Stimulated activated CD4-positive, alpha-beta T cell treated with anti-CD3 and anti-CD28 coated beads, TNF-alpha, amount 100 ng/mL, for 1 hour (primary cell): ENCODE results near the gene MAPK13.
"Not testable (repeated sequence)": the region's sequence is repeated elsewhere in the genome, so short reads cannot be mapped to it uniquely, and the experiment has no call there.

Source experiments
- DNase-seq, 3 donors: peaks; one replicate each; pipeline ENCODE4 v3.0.0-alpha.2; 2020; ENCODE audit warnings: low read depth in 3 of 3, low spot score in 1 of 3

Gene MAPK13

DNA sequence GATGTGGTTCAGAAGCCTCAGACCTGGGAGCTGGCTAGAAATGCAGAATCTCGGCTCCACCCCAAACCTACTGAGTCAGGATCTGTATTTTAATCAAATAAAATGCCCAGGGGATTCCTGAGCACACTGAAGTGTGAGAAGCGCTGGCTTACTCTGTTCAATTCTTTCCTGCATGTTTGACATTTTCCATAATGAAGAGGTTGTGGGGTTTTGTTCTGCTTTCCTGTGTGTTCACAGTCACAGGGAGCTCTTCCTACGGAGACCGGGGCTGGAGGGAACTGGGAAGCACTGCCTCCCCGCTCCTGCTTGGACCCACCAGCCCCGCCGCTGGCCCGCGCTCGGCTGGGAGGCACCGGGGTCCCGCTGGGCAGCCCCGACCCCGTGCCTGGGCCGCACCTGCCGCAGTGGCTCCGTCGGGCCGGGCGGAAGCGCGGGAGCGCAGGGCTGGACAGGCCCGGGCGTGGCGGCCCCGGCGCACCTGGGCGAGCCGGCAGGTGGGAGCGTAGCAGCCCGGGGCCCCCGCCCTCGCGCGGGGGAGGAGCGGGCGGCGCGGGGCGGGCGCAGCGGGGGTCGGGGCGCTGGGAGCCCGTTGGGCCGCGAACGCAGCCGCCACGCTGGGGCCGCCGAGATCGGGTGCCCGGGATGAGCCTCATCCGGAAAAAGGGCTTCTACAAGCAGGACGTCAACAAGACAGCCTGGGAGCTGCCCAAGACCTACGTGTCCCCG lies at the start of gene MAPK13:
MAPK13 (plus strand) TSS at position 573 of the 726 bp plus-strand sequence; CDS start at position 643, 70 bp downstream.
- peak in 1 of 3 donors; percentile 22 for DNase-seq

DNA sequence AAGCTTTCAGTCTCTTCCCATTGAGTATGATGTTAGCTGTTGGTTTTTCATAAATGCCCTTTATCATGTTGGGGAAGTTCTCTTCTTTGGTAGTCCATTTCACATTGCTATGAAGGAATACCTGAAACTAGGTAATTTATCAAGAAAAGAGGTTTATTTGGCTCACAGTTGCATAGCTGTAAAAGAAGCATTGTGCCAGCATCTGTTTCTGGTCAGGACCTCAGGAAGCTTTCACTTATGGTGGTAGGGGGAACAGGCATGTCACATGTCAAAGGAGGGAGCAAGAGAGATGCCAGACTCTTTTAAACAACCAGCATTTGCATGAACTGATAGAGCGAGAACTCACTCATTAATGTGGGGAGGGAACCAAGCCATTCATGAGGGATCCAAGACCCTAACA lies 48.0 kb upstream of the MAPK13 start:
- no peak for DNase-seq

DNA sequence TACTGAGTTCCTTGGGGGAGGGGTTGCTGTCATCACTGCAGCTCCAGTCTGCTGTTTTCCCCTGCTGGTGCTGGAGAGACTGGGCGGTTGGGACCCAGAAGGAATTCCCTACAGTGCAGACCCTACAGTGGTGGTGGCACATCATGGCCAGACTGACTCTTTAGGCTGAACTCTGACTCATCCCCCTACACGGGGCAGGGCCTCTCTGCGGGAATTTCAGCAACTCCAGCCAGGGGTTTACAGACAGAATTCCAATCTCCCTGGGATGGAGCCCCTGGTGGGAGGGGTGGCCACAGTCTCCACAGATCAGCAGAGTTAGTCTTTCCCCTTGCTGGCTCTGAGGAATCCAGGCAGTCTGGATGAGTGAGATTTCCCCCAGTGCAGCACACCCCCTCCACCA lies 46.9 kb upstream of the MAPK13 start:
- no peak for DNase-seq

DNA sequence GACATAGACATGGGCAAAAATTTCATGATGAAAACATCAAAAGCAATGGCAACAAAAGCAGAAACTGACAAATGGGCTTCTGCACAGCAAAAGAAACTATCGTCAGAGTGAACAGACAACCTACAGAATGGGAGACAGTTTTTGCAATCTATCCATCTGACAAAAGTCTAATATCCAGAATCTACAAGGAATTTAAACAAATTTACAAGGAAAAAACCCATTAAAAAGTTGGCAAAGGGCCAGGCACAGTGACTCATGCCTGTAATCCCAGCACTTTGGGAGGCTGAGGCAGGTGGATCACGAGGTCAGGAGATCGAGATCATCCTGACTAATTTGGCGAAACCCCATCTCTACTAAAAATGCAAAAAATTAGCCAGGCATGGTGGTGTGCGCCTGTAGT lies 42.1 kb upstream of the MAPK13 start:
- DNase-seq, result not testable (repeated sequence)

DNA sequence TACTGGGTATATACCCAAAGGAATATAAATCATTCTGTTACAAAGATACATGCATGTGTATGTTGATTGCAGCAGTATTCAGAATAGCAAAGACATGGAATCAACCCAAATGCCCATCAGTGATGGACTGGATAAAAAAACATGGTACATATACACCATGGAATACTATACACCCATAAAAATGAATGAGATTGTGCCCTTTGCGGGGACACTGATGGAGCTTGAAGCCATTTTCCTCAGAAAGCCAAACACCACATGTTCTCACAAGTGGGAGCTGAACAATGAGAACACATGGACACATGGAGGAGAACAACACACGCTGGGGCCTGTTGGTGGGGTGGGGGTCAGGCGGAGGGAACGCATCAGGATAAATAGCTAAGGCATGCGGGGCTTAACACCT lies 41.3 kb upstream of the MAPK13 start:
- DNase-seq, result no peak

DNA sequence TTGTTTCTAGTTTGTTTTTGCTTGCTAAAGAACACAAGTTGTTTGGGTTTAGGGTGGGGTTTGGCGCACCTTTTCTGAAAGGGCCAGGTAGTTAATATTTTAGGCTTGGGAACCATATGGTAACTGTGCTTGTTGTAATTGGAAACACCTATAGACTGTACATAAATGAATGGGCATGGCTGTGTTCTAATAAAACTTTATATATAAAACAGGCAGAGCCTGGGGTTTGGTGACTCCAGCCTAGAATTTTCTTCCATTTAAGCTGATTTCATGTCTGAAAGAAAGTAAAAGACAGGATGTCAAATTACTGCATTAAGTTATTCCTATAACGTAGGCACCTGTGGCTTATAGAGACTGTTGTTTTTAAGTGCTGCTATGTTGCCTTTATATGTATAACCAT lies 36.1 kb upstream of the MAPK13 start:
- DNase-seq, result no peak

DNA sequence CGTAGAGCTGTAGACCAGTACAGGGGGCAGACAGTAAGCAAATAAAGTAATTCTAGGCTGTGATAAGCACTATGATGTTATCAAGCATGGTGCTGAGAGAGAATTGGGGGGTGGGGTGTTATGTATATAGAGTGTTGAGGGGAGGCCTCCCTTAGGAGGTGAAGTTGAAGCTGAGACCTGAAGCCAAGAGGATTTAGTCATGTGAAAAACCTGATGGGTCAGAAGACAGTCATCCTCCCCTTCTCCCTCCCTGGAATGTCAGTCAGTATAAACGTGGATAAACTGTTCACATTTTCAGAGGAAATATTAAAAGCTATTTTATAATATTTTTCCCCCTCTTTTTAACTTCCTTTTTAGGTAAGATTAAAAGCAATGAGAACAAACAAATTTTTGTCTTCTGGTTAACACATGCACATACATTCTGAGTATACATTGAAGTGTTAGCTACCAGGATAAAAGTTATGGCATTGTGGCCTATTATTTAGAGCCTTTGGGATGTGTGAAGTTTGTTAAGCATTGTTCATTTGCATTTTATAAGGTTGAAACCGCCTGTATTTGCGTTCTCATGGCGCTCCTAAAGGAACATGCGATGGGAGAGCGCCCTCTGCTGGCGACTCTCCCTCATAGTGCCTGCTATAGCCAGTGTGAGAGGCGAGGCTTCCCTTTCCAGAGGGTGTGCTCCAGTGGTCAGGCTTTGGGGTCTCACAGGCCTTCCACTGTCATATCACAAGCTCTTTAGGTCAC lies 35.4 kb upstream of the MAPK13 start:
- DNase-seq, result peak; percentile 57 to 77 (median 64)

DNA sequence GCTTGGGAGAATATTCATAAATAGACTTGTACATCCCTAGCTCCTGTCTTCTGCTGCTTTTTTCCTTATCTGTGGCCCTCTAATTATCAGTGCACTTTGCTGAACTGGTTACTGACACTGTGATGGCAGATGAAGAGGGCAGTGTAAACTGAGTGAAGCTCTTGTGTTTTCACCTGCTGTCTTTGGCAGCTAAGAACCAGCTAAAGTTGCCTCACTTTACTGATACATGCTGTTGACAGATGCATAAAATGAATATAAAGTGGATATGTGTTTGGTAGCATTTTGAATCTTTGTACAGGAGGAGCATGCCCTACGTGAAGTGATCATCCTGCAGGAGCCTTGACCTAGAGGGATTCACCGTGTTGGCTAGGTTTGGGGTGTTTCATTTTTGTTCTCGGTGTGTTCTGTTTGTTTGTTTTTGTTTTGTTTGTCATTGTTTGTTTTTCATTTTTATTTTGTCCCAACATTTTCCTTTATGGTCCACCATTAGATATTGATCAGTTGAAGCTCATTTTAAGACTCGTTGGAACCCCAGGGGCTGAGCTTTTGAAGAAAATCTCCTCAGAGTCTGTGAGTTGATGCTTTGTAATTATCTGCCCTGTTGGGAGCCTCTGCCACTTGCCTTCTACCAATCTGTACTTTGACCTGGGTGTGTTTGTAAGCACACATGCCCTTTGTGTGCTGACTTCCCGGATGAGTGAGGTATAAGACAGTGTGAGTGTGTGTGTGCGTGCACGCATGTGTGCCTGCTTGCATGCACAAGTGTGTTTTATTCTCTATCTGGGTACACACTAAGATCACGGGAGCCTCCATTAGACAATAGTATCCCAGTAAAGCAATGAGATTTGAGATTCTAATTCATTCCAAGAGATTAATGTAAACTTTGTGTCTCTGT lies 34.6 kb upstream of the MAPK13 start:
- no peak for DNase-seq

DNA sequence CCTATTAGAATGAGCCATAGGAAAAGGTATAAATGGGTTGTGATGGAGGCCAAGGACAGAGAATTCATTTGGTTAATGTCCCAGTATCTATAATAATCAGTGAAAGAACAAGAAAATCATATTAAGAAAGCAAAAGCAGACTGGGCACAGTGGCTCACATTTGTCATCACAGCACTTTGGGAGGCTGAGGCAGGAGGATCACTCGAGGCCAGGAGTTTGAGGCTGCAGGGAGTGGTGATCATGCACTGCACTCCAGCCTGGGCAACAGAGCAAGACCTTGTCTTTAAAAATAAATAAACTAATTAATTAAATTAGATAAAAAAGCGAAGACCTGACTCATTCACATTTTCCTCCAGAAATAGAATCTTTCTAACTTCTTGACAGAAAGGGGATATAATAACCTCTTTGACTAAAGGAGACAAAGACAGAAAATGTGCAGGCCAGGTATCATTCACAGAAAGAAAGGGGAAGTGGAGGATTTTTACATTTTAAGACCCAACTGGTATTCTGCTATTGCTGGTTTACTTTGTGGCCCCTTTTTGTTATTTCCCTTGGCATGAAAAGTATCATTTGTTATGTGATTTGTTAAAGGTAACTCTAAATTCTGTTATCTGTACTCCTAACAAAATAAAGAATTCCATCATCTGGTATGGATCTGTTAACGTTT lies 31.9 kb upstream of the MAPK13 start:
- no peak for DNase-seq

DNA sequence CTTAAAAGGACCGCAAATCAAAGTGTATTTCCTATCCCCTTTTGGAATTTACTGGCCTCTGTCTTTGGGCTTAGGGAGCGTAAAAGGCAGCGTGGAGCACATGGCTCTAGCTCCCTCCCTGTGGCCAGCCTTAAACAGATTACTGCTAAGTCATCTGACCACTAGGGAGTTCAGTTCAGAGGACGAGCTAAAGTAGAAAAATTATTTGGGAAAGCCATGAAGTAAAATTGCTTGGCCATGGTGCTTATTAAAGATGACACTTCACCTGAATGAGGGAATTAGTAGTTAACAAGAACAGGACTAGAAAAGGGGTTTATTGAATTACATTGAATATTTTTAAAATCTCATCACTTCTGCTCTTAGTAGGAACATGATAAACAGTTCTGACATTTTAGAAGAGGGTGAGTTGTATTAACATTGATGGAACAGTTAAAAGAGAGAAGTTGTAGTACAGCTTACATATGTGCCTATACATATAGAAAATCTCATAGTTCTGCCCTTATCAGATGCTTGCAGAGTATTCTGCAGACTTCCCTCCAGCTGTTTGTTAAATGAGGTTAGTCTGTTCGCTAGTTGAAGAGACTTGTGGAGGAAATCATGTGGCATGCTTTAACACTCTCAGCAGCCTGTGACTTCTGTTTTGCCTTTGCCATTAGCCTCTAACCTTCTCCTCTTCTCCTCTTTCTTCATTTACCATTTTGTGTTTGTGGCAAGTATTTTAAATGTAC lies 31.2 kb upstream of the MAPK13 start:
- DNase-seq, result no peak

DNA sequence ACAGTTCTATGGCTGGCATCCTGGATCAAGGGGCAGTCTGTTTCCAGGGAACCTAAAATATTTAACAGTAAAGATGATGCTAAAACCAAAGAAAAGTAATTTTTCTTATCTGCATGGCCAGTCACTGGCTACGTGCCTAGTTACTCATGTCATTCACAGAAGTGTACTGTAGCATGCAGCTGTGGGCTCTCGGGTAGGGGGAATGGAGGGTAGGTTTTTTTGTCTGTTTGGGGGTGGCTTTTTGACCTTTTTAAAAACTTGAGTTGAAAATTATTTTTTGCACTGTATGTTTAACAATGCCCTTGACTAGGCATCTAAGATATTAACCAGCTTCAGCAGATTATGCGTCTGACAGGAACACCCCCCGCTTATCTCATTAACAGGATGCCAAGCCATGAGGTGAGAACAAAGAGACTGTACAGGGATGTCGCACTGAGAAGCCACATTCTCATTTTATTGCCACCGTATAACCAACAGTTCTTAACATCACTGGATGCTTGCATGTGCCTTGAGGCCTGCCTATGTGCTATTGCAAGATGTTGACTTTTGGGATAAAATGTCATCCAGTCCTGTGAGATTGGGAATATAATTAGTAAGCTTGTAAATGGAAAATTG lies 30.3 kb upstream of the MAPK13 start:
- DNase-seq, result no peak

DNA sequence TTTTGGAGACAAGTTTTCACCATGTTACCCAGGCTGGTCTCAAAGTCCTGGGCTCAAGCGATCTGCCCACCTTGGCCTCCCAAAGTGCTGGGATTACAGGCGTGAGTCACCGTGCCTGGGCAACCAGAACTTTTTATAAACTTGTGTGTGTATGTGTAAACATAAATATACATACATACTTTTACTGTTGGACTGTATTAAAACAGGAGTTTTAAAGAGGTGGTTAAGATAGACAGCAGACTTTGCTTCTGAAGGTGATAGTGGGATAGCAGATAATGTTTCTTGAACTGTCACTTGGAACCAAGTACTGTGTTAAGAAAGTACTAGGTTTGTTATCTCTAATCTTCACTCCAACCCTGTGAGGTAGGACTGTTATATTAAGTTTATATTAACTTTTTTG lies 28.6 kb upstream of the MAPK13 start:
- DNase-seq, result no peak

DNA sequence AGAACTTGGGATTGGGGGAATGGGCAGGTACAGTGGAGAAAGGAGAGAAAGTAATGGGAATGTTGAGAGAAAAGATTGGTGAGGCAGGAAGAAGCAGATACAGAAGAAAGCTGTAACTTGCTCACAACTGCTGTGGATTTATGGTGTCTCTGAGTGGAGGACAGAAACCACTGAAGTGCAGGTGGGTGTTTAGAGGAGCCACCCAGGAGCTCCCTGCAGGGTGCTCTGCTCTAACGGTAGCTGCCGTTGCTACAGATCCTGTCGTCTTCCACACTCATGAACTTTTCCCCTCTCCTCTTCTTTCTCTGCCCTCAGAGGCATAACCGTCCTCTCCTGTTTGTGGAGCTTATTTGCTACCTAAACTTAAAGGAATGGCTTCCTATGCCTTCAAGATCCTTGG lies 27.5 kb upstream of the MAPK13 start:
- DNase-seq, result no peak

DNA sequence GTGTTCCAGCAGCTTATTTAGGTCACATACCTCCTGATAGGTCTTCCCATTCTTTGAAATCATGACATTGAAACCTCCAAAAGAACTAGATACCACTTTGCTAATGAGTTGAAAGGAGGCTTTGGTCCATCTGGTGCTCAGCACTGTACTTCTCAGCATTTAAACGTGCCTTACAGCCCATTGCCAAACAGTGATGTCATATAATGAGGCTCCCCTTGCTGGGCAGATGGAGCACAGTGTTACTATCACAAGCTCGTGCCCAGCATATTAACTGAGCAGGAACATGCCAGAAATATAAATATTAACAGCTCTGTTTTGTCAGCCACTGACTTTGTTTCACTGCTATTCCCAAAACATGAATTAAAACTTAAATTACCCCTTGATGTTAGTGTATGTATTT lies 25.5 kb upstream of the MAPK13 start:
- no peak for DNase-seq

DNA sequence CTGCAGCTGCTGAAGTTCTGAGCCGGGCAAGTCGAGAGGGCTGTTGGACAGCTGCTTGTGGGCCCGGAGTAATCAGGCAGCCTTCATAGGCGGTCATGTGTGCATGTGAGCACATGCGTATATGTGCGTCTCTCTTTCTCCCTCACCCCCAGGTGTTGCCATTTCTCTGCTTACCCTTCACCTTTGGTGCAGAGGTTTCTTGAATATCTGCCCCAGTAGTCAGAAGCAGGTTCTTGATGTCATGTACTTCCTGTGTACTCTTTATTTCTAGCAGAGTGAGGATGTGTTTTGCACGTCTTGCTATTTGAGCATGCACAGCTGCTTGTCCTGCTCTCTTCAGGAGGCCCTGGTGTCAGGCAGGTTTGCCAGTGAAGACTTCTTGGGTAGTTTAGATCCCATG lies 21.2 kb upstream of the MAPK13 start:
- no peak for DNase-seq

DNA sequence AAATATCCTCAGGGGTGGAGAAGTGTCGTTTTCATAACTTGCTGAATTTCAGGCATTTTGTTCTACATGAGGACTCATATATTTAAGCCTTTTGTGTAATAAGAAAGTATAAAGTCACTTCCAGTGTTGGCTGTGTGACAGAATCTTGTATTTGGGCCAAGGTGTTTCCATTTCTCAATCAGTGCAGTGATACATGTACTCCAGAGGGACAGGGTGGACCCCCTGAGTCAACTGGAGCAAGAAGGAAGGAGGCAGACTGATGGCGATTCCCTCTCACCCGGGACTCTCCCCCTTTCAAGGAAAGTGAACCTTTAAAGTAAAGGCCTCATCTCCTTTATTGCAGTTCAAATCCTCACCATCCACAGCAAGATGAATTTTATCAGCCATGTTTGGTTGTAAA lies 20.3 kb upstream of the MAPK13 start:
- DNase-seq, result no peak

DNA sequence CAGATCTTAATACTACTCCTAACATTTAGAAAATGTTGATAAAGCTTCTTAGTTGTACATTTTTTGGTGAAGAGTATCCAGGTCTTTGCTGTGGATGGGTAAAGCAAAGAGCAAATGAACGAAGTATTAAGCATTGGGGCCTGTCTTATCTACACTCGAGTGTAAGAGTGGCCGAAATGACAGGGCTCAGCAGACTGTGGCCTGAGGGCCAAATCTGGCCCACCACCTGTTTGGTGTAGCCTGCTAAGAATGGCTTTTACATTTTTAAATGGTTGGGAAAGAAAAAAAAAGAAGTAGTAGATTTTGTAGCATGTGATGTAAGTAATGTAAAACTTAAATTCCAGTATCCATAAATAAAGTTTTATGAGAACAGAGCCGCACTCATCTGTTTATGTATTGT lies 19.4 kb upstream of the MAPK13 start:
- no peak for DNase-seq

DNA sequence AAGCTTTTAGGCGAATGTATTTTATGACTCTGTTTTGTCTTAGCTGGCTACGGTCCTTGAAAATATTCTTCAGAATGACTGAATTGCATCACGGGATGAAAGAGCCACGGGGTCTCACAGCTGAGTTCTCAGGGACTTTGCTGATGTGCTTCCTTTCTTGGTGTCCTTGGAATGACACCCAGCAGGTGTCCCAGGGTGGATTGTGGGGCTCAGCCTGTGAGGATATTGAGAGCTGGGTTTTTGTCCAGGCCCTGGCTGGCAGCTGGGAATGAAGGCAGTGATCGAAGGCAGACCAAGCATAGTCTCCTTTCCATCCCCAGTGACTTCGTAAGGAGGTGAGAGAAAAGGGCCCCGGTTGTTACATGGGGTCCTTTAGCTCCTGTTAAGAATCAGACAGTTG lies 18.8 kb upstream of the MAPK13 start:
- DNase-seq, result no peak

DNA sequence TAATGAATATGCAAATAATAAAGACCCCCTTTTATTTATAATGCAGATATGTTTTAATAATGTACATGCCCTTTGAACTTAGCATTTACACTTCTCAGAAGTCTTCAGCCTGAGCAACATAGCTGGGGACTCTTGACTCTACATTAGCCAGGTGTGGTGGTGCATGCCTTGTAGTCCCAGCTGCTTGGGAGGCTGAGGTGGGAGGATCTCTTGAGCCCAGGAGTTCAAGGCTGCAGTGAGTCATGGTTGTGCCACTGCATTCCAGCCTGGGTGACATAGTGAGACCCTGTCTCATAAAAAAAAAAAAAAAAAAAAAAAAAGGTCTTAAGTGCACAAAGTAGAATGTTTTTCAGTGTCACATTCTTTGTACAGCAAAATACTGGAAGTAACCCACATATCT lies 17.3 kb upstream of the MAPK13 start:
- DNase-seq, result no peak

DNA sequence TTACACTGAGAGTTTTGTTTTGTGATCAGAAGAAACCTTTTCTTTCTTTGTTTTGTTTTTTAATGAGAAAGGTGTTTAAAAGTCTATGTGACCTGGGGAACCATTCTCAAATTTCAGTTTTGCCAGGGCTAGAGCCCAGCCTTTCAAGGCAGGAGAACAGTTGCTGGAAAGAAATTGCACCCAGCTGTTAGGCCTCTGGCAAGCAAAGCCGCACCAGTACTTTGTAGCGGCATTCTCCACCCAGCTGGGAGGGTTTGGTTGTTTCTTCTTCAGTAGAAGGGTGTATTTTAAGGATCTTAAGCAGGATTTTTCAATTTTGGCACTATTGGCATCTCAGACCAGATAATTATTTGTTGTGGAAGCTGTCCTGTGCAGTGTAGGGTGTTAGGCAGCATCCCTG lies 16.6 kb upstream of the MAPK13 start:
- DNase-seq, result no peak
